ENCODE data around the gene SPSB1. TPM values are rescaled to one million over a fixed set of nuclear protein-coding genes. Genes with fewer than 3 reads are reported as not detected.

SPSB1 gene
- polyA plus RNA-seq, 1 donor from 2014 or later, result 1.4 TPM

GRCh38 chr1:9343269-9343668 is 50.6 kb downstream of the SPSB1 start (continued):
- TF ChIP-seq REST (IDR thresholded peaks at IDR 0.05; ENCODE audit: borderline replicate concordance) (no peak), EZH2 (IDR thresholded peaks at IDR 0.05; ENCODE audit: borderline replicate concordance, insufficient read depth, low read length, poor library complexity, severe bottlenecking) (no peak), RAD21 (conservative IDR thresholded peaks at IDR 0.05) (no peak)

- no peaks in the 10 kb centered on the region for H3K27me3 ChIP-seq (ENCODE audit: insufficient read depth, low read depth, low read length)
- H3K9me2 ChIP-seq (ENCODE audit: insufficient read depth, low read length), result no peaks in the 10 kb centered on the region
- H3F3A ChIP-seq (ENCODE audit: insufficient read depth, low read length, poor library complexity, severe bottlenecking), result no peaks in the 10 kb centered on the region
- H3K36me3 ChIP-seq (ENCODE audit: insufficient read depth, low read length), result no peaks in the 10 kb centered on the region
- H3K4me2 ChIP-seq (ENCODE audit: low read length), result no peak overlapping the region
- no peaks in the 10 kb centered on the region for H3K79me2 ChIP-seq (replicated peaks; ENCODE audit: insufficient read depth, low read length)
- H3K9me3 ChIP-seq (ENCODE audit: low read length), result peaks cover 3% of the 10 kb centered on the region
- no peaks in the 10 kb centered on the region for H4K20me1 ChIP-seq (ENCODE audit: insufficient read depth)
- no peak overlapping the region for H3K9ac ChIP-seq (ENCODE audit: low read length)
- no peak overlapping the region for H3K4me3 ChIP-seq (ENCODE audit: low read length)
- H3K27ac ChIP-seq (ENCODE audit: low read length), result no peak overlapping the region
- no peak overlapping the region for H2AFZ ChIP-seq (ENCODE audit: low read depth, low read length)
- TF ChIP-seq TAF1 (IDR thresholded peaks at IDR 0.05; ENCODE audit: low read depth), result no peak
Observed at GRCh38 chr1:9344426-9345200, 51.9 kb downstream of the SPSB1 start.

- Histone ChIP-seq H3K27me3 (ENCODE audit: insufficient read depth, low read depth, low read length) (no peaks in the 10 kb centered on the region), H3K27ac (ENCODE audit: low read length) (no peak overlapping the region), H3K9me2 (ENCODE audit: insufficient read depth, low read length) (no peaks in the 10 kb centered on the region), H3K4me2 (ENCODE audit: low read length) (no peak overlapping the region), H3K36me3 (ENCODE audit: insufficient read depth, low read length) (no peaks in the 10 kb centered on the region), H3F3A (ENCODE audit: insufficient read depth, low read length, poor library complexity, severe bottlenecking) (no peaks in the 10 kb centered on the region), H4K20me1 (ENCODE audit: insufficient read depth) (no peaks in the 10 kb centered on the region), H2AFZ (ENCODE audit: low read depth, low read length) (no peak overlapping the region), H3K9ac (ENCODE audit: low read length) (no peak overlapping the region), H3K4me3 (ENCODE audit: low read length) (no peak overlapping the region), H3K9me3 (ENCODE audit: low read length) (peaks cover 3% of the 10 kb centered on the region), H3K79me2 (replicated peaks; ENCODE audit: insufficient read depth, low read length) (no peaks in the 10 kb centered on the region)
- TF ChIP-seq RAD21 (conservative IDR thresholded peaks at IDR 0.05) (no peak), EZH2 (IDR thresholded peaks at IDR 0.05; ENCODE audit: borderline replicate concordance, insufficient read depth, low read length, poor library complexity, severe bottlenecking) (no peak), EP300 (conservative IDR thresholded peaks at IDR 0.05; ENCODE audit: poor library complexity, severe bottlenecking) (no peak), SMC3 (conservative IDR thresholded peaks at IDR 0.05; ENCODE audit: poor library complexity) (no peak), REST (IDR thresholded peaks at IDR 0.05; ENCODE audit: borderline replicate concordance) (no peak), MXI1 (conservative IDR thresholded peaks at IDR 0.05; ENCODE audit: poor library complexity, severe bottlenecking) (no peak), CTCF (IDR thresholded peaks at IDR 0.05; ENCODE audit: poor library complexity, severe bottlenecking) (no peak), POLR2AphosphoS5 (IDR thresholded peaks at IDR 0.05) (no peak), TAF1 (IDR thresholded peaks at IDR 0.05; ENCODE audit: low read depth) (no peak)
Observed at GRCh38 chr1:9345471-9345870, 52.8 kb downstream of the SPSB1 start.

All from neural cell (in vitro differentiated cells).